Measurements from ENCODE around the gene CELSR3. TPM values are rescaled to one million over a fixed set of nuclear protein-coding genes. Genes with fewer than 3 reads are reported as not detected.

CELSR3 gene
- total RNA-seq, 1 experiment from 2014 or later: 1.1 TPM

- peak; percentile 91 for ATAC-seq
- intact Hi-C loops (cut with micrococcal nuclease): no loop called here
- no peak for TF ChIP-seq CTCF (conservative IDR thresholded peaks at IDR 0.05; ENCODE audit: low read depth, low read length)
- TF ChIP-seq EZH2 (IDR thresholded peaks at IDR 0.05; ENCODE audit: low read length, unreplicated experiment): no peak
- TF ChIP-seq EZH2phosphoT487 (IDR thresholded peaks at IDR 0.05; ENCODE audit: borderline replicate concordance, low read length): no peak
- peak; percentile 69 for DNase-seq
- H3K27me3 ChIP-seq (ENCODE audit: low read length): no peaks in the 10 kb centered on the region
- H3K79me2 ChIP-seq (ENCODE audit: low read length): peaks cover 97% of the 10 kb centered on the region
- H3K36me3 ChIP-seq (ENCODE audit: low read depth, low read length): peaks cover 57% of the 10 kb centered on the region
- peak overlapping the region; percentile 55 for H3K27ac ChIP-seq (ENCODE audit: low read length)
- H3K4me2 ChIP-seq (ENCODE audit: low read length): peak overlapping the region; percentile 34; the same call in 1 of the 2 replicates
- CTCF ChIA-PET: interaction anchor here (0.5 to 0.9 kb wide), 3 partner anchors 11 to 130 kb away, joined by 3 read pairs; no protein-coding TSS in a partner anchor
- peaks cover 12% of the 10 kb centered on the region for H3K4me1 ChIP-seq (ENCODE audit: insufficient read depth, low read length)
- no peak overlapping the region for H2AFZ ChIP-seq (ENCODE audit: low read length)
- H3F3A ChIP-seq (ENCODE audit: low read length, unreplicated experiment): no peaks in the 10 kb centered on the region
- no peaks in the 10 kb centered on the region for H3K9me2 ChIP-seq (replicated peaks; ENCODE audit: low read length)
- H3K9me3 ChIP-seq (ENCODE audit: low read length): no peaks in the 10 kb centered on the region
- no peak overlapping the region for H3K9ac ChIP-seq (ENCODE audit: low read length)
- peaks cover 69% of the 10 kb centered on the region for H4K20me1 ChIP-seq (ENCODE audit: low read length)
- no TSS peak for BruUV-seq (replicated peaks)
- no peak overlapping the region for H3K4me3 ChIP-seq (ENCODE audit: low read length)
- POLR2A ChIA-PET (ENCODE audit: unreplicated experiment): interaction anchor here (0.6 to 1.1 kb wide), 3 partner anchors 8 to 320 kb away, joined by 3 to 5 read pairs (median 3); partner anchors contain the start of gene IMPDH2
Measured at GRCh38 chr3:48709051-48709461, 46.4 kb upstream of the CELSR3 start.

- Histone ChIP-seq H3K4me3 (ENCODE audit: low read length) (no peak overlapping the region), H3K79me2 (ENCODE audit: low read length) (peaks cover 97% of the 10 kb centered on the region), H4K20me1 (ENCODE audit: low read length) (peaks cover 70% of the 10 kb centered on the region), H3F3A (ENCODE audit: low read length, unreplicated experiment) (no peaks in the 10 kb centered on the region), H3K9me2 (replicated peaks; ENCODE audit: low read length) (no peaks in the 10 kb centered on the region), H3K27ac (ENCODE audit: low read length) (peak overlapping the region; percentile 55), H3K4me1 (ENCODE audit: insufficient read depth, low read length) (peaks cover 12% of the 10 kb centered on the region), H2AFZ (ENCODE audit: low read length) (no peak overlapping the region), H3K9me3 (ENCODE audit: low read length) (no peaks in the 10 kb centered on the region), H3K9ac (ENCODE audit: low read length) (no peak overlapping the region), H3K27me3 (ENCODE audit: low read length) (no peaks in the 10 kb centered on the region), H3K4me2 (ENCODE audit: low read length) (peak overlapping the region; percentile 32; the same call in 1 of the 2 replicates), H3K36me3 (ENCODE audit: low read depth, low read length) (peaks cover 56% of the 10 kb centered on the region)
- CTCF ChIA-PET: interaction anchor here (0.5 to 0.9 kb wide), 3 partner anchors 10 to 131 kb away, joined by 3 read pairs; no protein-coding TSS in a partner anchor
- no TSS peak for BruUV-seq (replicated peaks)
- ATAC-seq (peak; percentile 10), DNase-seq (peak; percentile 35)
- intact Hi-C loops (cut with micrococcal nuclease): no loop called here
- TF ChIP-seq CTCF (conservative IDR thresholded peaks at IDR 0.05; ENCODE audit: low read depth, low read length) (no peak), EZH2phosphoT487 (IDR thresholded peaks at IDR 0.05; ENCODE audit: borderline replicate concordance, low read length) (no peak), EZH2 (IDR thresholded peaks at IDR 0.05; ENCODE audit: low read length, unreplicated experiment) (no peak)
- POLR2A ChIA-PET (ENCODE audit: unreplicated experiment): interaction anchor here (0.6 to 1.1 kb wide), 4 partner anchors 9 to 321 kb away, joined by 3 to 17 read pairs (median 4); partner anchors contain the start of gene IMPDH2
Measured at GRCh38 chr3:48708481-48708889, 45.8 kb upstream of the CELSR3 start.

GRCh38 chr3:48707157-48707556 is 44.5 kb upstream of the CELSR3 start:
- H3K9me3 ChIP-seq (ENCODE audit: low read length): no peaks in the 10 kb centered on the region
- no peak overlapping the region for H3K27ac ChIP-seq (ENCODE audit: low read length)
- TF ChIP-seq EZH2phosphoT487 (IDR thresholded peaks at IDR 0.05; ENCODE audit: borderline replicate concordance, low read length): no peak
- TF ChIP-seq EZH2 (IDR thresholded peaks at IDR 0.05; ENCODE audit: low read length, unreplicated experiment): no peak
- no peak for TF ChIP-seq CTCF (conservative IDR thresholded peaks at IDR 0.05; ENCODE audit: low read depth, low read length)
- POLR2A ChIA-PET (ENCODE audit: unreplicated experiment): interaction anchor here (0.6 kb wide), 1 partner anchor 55 kb away, joined by 3 read pairs; no protein-coding TSS in a partner anchor
- H3K4me3 ChIP-seq (ENCODE audit: low read length): no peak overlapping the region
- CTCF ChIA-PET: no interaction called here
- H3K79me2 ChIP-seq (ENCODE audit: low read length): peaks cover 98% of the 10 kb centered on the region
- ATAC-seq: no peak
- H3K36me3 ChIP-seq (ENCODE audit: low read depth, low read length): peaks cover 57% of the 10 kb centered on the region
- BruUV-seq (replicated peaks): no TSS peak
- H3K4me1 ChIP-seq (ENCODE audit: insufficient read depth, low read length): peaks cover 12% of the 10 kb centered on the region
- H4K20me1 ChIP-seq (ENCODE audit: low read length): peaks cover 72% of the 10 kb centered on the region
- intact Hi-C loops (cut with micrococcal nuclease): no loop called here
- no peaks in the 10 kb centered on the region for H3K9me2 ChIP-seq (replicated peaks; ENCODE audit: low read length)
- H3F3A ChIP-seq (ENCODE audit: low read length, unreplicated experiment): no peaks in the 10 kb centered on the region
- no peak for DNase-seq
- no peaks in the 10 kb centered on the region for H3K27me3 ChIP-seq (ENCODE audit: low read length)
- H2AFZ ChIP-seq (ENCODE audit: low read length): no peak overlapping the region
- H3K9ac ChIP-seq (ENCODE audit: low read length): no peak overlapping the region
- H3K4me2 ChIP-seq (ENCODE audit: low read length): no peak overlapping the region

All from PC-3 (cell line).